SK-N-SH (cell line): ENCODE data around the gene FRMD5. TPM values are rescaled to one million over a fixed set of nuclear protein-coding genes. Genes with fewer than 3 reads are reported as not detected.

Experiments
- CTCF ChIA-PET: fragments of 300-600, 350-600 bp; formaldehyde crosslinking; extraction: SDS; loops from one replicate; lab custom pipeline; 2021; lab: Yijun Ruan, JAX
- POLR2A ChIA-PET: fragments of 350-600 bp; sonication (Branson Sonifier 250); formaldehyde crosslinking; extraction: SDS; loops from one replicate; lab custom pipeline; 2020; ENCODE audit warnings: antibody characterized with exemption, inconsistent platforms; lab: Yijun Ruan, JAX
- DNase-seq: peaks from one replicate; pipeline ENCODE4 v3.0.0; 2012
- H2AFZ ChIP-seq: fragments of 200-600 bp; sonication (generic); 2 replicates; pipeline ENCODE4 v1.8.1; 2016; ENCODE audit warnings: antibody characterized with exemption, mild to moderate bottlenecking, low read depth
- H3F3A ChIP-seq: fragments of 200-600 bp; sonication (generic); replicated peaks from 2 replicates; pipeline ENCODE3; 2016; ENCODE audit warnings: antibody characterized with exemption, mild to moderate bottlenecking; ENCODE audit not compliant: insufficient read depth
- H3K27ac ChIP-seq, 2 experiments: fragments of 200-500 bp in 1 of 2; fragments of 200-600 bp in 1 of 2; sonication (Bioruptor generic) in 1 of 2; sonication (generic), shearing (Covaris generic) in 1 of 2; 2 replicates each; pipeline versions ENCODE4 v1.5.1 to v1.6.1; 2014 to 2016; ENCODE audit warnings: low read depth in 2 of 2, inconsistent platforms in 1 of 2, low read length in 1 of 2, mild to moderate bottlenecking in 1 of 2, mixed read lengths in 1 of 2
- H3K27me3 ChIP-seq: fragments of 200-600 bp; sonication (generic), shearing (Covaris generic); 2 replicates; pipeline ENCODE4 v1.6.1; 2016; ENCODE audit warnings: mixed run types; ENCODE audit not compliant: insufficient read depth
- H3K36me3 ChIP-seq, 2 experiments: fragments of 200-500 bp in 1 of 2; fragments of 200-600 bp in 1 of 2; sonication (Bioruptor generic) in 1 of 2; sonication (generic) in 1 of 2; replicated peaks in 1 of 2; 2 replicates each; pipeline versions ENCODE3 to v1.5.1; 2014 to 2016; ENCODE audit warnings: low read length in 1 of 2, mild to moderate bottlenecking in 1 of 2; ENCODE audit not compliant: insufficient read depth in 2 of 2, control insufficient read depth in 1 of 2
- H3K4me1 ChIP-seq, 2 experiments: fragments of 200-500 bp in 1 of 2; fragments of 200-600 bp in 1 of 2; sonication (Bioruptor generic) in 1 of 2; sonication (generic), shearing (Covaris generic) in 1 of 2; 2 replicates each; pipeline versions ENCODE4 v1.5.1 to v1.6.1; 2014 to 2016; ENCODE audit warnings: low read depth in 1 of 2, low read length in 1 of 2, mixed run types in 1 of 2; ENCODE audit not compliant: insufficient read depth in 2 of 2, control insufficient read depth in 1 of 2
- H3K4me2 ChIP-seq: fragments of 200-600 bp; sonication (generic), shearing (Covaris generic); 2 replicates; pipeline ENCODE4 v1.6.1; 2017; ENCODE audit warnings: mixed run types
- H3K4me3 ChIP-seq, 2 experiments: fragments of 200-500 bp in 1 of 2; fragments of 200-600 bp in 1 of 2; sonication (Bioruptor generic) in 1 of 2; sonication (generic), shearing (Covaris generic) in 1 of 2; 2 replicates each; pipeline versions ENCODE4 v1.5.1 to v1.8.1; 2014 to 2016; ENCODE audit warnings: low read depth in 2 of 2, inconsistent platforms in 1 of 2, low read length in 1 of 2, mild to moderate bottlenecking in 1 of 2, mixed read lengths in 1 of 2, moderate library complexity in 1 of 2
- H3K79me2 ChIP-seq: fragments of 200-600 bp; sonication (generic); 2 replicates; pipeline ENCODE4 v1.8.1; 2017; ENCODE audit warnings: mild to moderate bottlenecking; ENCODE audit not compliant: insufficient read depth
- H3K9ac ChIP-seq: fragments of 200-600 bp; sonication (generic); 2 replicates; pipeline ENCODE4 v1.6.1; 2017; ENCODE audit warnings: mixed run types
- H3K9me2 ChIP-seq: fragments of 200-600 bp; sonication (generic); 2 replicates; pipeline ENCODE4 v1.6.1; 2017; ENCODE audit warnings: mixed run types
- H3K9me3 ChIP-seq: fragments of 200-600 bp; sonication (generic); 2 replicates; pipeline ENCODE4 v1.6.1; 2017; ENCODE audit warnings: mixed run types, mild to moderate bottlenecking, moderate library complexity
- H4K20me1 ChIP-seq: fragments of 200-600 bp; sonication (generic); 2 replicates; pipeline ENCODE4 v1.6.1; 2017; ENCODE audit warnings: mild to moderate bottlenecking, mixed run types; ENCODE audit not compliant: insufficient read depth
- CHD2 ChIP-seq: fragments of 150-350 bp; IDR thresholded peaks from 2 replicates; pipeline ENCODE4 v1.6.1; 2018; ENCODE audit warnings: low read length; ENCODE audit not compliant: partially characterized antibody
- EP300 ChIP-seq, 2 experiments: IDR thresholded peaks; 2 replicates each; pipeline versions ENCODE4 v1.4.0 to v1.6.1; 2012; ENCODE audit warnings: borderline replicate concordance in 1 of 2, low read depth in 1 of 2, low read length in 1 of 2
- EZH2phosphoT487 ChIP-seq: fragments of 200-600 bp; sonication (generic); IDR thresholded peaks from 2 replicates; pipeline ENCODE4 v1.6.1; 2017; ENCODE audit warnings: low read depth, mixed run types, mild to moderate bottlenecking, antibody characterized with exemption, moderate library complexity, borderline replicate concordance
- FOSL2 ChIP-seq: IDR thresholded peaks from 2 replicates; pipeline ENCODE4 v1.4.0; 2012; ENCODE audit warnings: low read depth, mild to moderate bottlenecking, moderate library complexity, borderline replicate concordance
- FOXJ3 ChIP-seq: sonication (generic); formaldehyde crosslinking; IDR thresholded peaks from 2 replicates; pipeline ENCODE4 v1.5.1; 2020; ENCODE audit warnings: mild to moderate bottlenecking, missing genetic modification reagents
- FOXM1 ChIP-seq: IDR thresholded peaks from 2 replicates; pipeline ENCODE4 v1.4.0; 2012; ENCODE audit warnings: low read depth, mild to moderate bottlenecking
- GABPA ChIP-seq: IDR thresholded peaks from 2 replicates; pipeline ENCODE4 v1.4.0; 2012; ENCODE audit warnings: low read depth, mild to moderate bottlenecking
- JUND ChIP-seq: IDR thresholded peaks from 2 replicates; pipeline ENCODE4 v1.4.0; 2012
- MXI1 ChIP-seq: IDR thresholded peaks from 2 replicates; pipeline ENCODE4 v1.6.1; 2012; ENCODE audit warnings: mild to moderate bottlenecking, low read depth, low read length, improper control_type of control experiment
- RFX5 ChIP-seq: IDR thresholded peaks from 2 replicates; pipeline ENCODE4 v1.6.1; 2012; ENCODE audit warnings: mild to moderate bottlenecking, improper control_type of control experiment, low read length
- RXRA ChIP-seq: IDR thresholded peaks from 2 replicates; pipeline ENCODE4 v1.4.0; 2012; ENCODE audit warnings: low read depth, mild to moderate bottlenecking, borderline replicate concordance
- SIN3A ChIP-seq: IDR thresholded peaks from 2 replicates; pipeline ENCODE4 v1.6.1; 2012; ENCODE audit warnings: low read depth, mild to moderate bottlenecking, low read length, moderate library complexity, borderline replicate concordance
- TAF1 ChIP-seq: IDR thresholded peaks from 2 replicates; pipeline ENCODE4 v1.6.1; 2012; ENCODE audit warnings: low read depth, mild to moderate bottlenecking, low read length, moderate library complexity, borderline replicate concordance
- TCF12 ChIP-seq: IDR thresholded peaks from 2 replicates; pipeline ENCODE4 v1.4.0; 2012
- TEAD4 ChIP-seq: IDR thresholded peaks from 2 replicates; pipeline ENCODE4 v1.4.0; 2012; ENCODE audit warnings: mild to moderate bottlenecking, borderline replicate concordance; ENCODE audit not compliant: insufficient read depth
- YY1 ChIP-seq: IDR thresholded peaks from 2 replicates; pipeline ENCODE4 v1.4.0; 2012; ENCODE audit warnings: low read depth, mild to moderate bottlenecking
- WGBS: methylation state at CpG from one replicate; pipeline ENCODE4 v1.1.6; 2017; ENCODE audit warnings: low lambda C conversion rate; 5-methylcytosine and 5-hydroxymethylcytosine counted together
- polyA plus RNA-seq, 3 experiments: library from polyadenylated mRNA; depleted of rRNA; stranded (reverse); fragments of >200 nt; gene quantifications; 2 replicates each; pipeline ENCODE4 v1.2.3, GENCODE V29; 2012
- TF ChIP-seq, protein P1 (sequence below): IDR thresholded peaks from 2 replicates; pipeline ENCODE4 v1.6.1; 2012; ENCODE audit warnings: mild to moderate bottlenecking, low read depth, low read length, moderate library complexity
- TF ChIP-seq, protein P2 (sequence below): fragments of 150-350 bp; IDR thresholded peaks from 2 replicates; pipeline ENCODE4 v1.6.1; 2016; ENCODE audit warnings: mild to moderate bottlenecking, low read depth, low read length
- TF ChIP-seq, protein P3 (sequence below): fragments of 200-600 bp; sonication (generic); IDR thresholded peaks from 2 replicates; pipeline ENCODE4 v1.6.1; 2017; ENCODE audit warnings: antibody characterized with exemption, mild to moderate bottlenecking, moderate library complexity
- TF ChIP-seq, protein P4 (sequence below): IDR thresholded peaks from 2 replicates; pipeline ENCODE4; 2012

Gene FRMD5
- polyA plus RNA-seq, 1 of the 3 experiments (the other 2 are of a cell fraction) = 24.8 TPM

DNA sequence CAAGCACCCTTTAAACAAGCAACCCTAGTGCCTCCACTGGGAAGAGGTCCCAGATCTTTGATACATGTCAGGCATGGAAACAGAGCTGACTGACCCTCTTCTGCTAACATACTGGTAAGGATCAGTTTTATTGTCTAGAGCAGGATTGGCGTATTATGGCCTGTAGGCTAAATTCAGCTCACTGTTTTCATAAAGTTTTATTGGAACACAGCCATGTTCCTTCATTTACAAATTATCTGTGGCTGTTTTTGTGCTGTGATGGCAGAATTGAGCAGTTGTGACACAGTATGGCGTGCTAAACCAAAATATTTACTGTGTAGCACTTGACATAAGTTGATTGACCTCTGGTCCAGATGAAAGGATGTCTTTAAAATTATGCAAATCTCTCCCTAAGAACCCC is 323.2 kb downstream of the FRMD5 start:
- no peak for DNase-seq
- H3K9ac ChIP-seq = no peak overlapping the region
- TF ChIP-seq, protein P1, sequence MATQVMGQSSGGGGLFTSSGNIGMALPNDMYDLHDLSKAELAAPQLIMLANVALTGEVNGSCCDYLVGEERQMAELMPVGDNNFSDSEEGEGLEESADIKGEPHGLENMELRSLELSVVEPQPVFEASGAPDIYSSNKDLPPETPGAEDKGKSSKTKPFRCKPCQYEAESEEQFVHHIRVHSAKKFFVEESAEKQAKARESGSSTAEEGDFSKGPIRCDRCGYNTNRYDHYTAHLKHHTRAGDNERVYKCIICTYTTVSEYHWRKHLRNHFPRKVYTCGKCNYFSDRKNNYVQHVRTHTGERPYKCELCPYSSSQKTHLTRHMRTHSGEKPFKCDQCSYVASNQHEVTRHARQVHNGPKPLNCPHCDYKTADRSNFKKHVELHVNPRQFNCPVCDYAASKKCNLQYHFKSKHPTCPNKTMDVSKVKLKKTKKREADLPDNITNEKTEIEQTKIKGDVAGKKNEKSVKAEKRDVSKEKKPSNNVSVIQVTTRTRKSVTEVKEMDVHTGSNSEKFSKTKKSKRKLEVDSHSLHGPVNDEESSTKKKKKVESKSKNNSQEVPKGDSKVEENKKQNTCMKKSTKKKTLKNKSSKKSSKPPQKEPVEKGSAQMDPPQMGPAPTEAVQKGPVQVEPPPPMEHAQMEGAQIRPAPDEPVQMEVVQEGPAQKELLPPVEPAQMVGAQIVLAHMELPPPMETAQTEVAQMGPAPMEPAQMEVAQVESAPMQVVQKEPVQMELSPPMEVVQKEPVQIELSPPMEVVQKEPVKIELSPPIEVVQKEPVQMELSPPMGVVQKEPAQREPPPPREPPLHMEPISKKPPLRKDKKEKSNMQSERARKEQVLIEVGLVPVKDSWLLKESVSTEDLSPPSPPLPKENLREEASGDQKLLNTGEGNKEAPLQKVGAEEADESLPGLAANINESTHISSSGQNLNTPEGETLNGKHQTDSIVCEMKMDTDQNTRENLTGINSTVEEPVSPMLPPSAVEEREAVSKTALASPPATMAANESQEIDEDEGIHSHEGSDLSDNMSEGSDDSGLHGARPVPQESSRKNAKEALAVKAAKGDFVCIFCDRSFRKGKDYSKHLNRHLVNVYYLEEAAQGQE = no peak
- TF ChIP-seq SIN3A (no peak), FOXM1 (no peak), YY1 (no peak), JUND (no peak), TCF12 (no peak), TEAD4 (no peak), FOSL2 (no peak), MXI1 (no peak), GABPA (no peak), RFX5 (no peak), RXRA (no peak), CHD2 (no peak), FOXJ3 (no peak), EZH2phosphoT487 (no peak), EP300 (IDR thresholded peaks at IDR 0.05; ENCODE audit: borderline replicate concordance in 1 of 2, low read depth in 1 of 2, low read length in 1 of 2) (no peak), TAF1 (no peak)
- TF ChIP-seq, protein P2, sequence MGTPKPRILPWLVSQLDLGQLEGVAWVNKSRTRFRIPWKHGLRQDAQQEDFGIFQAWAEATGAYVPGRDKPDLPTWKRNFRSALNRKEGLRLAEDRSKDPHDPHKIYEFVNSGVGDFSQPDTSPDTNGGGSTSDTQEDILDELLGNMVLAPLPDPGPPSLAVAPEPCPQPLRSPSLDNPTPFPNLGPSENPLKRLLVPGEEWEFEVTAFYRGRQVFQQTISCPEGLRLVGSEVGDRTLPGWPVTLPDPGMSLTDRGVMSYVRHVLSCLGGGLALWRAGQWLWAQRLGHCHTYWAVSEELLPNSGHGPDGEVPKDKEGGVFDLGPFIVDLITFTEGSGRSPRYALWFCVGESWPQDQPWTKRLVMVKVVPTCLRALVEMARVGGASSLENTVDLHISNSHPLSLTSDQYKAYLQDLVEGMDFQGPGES = no peak
- TF ChIP-seq, protein P3, sequence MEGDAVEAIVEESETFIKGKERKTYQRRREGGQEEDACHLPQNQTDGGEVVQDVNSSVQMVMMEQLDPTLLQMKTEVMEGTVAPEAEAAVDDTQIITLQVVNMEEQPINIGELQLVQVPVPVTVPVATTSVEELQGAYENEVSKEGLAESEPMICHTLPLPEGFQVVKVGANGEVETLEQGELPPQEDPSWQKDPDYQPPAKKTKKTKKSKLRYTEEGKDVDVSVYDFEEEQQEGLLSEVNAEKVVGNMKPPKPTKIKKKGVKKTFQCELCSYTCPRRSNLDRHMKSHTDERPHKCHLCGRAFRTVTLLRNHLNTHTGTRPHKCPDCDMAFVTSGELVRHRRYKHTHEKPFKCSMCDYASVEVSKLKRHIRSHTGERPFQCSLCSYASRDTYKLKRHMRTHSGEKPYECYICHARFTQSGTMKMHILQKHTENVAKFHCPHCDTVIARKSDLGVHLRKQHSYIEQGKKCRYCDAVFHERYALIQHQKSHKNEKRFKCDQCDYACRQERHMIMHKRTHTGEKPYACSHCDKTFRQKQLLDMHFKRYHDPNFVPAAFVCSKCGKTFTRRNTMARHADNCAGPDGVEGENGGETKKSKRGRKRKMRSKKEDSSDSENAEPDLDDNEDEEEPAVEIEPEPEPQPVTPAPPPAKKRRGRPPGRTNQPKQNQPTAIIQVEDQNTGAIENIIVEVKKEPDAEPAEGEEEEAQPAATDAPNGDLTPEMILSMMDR = no peak
- TF ChIP-seq, protein P4, sequence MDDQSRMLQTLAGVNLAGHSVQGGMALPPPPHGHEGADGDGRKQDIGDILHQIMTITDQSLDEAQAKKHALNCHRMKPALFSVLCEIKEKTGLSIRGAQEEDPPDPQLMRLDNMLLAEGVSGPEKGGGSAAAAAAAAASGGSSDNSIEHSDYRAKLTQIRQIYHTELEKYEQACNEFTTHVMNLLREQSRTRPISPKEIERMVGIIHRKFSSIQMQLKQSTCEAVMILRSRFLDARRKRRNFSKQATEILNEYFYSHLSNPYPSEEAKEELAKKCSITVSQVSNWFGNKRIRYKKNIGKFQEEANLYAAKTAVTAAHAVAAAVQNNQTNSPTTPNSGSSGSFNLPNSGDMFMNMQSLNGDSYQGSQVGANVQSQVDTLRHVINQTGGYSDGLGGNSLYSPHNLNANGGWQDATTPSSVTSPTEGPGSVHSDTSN = no peak
- no peak overlapping the region for H2AFZ ChIP-seq
- no peaks in the 10 kb centered on the region for H4K20me1 ChIP-seq
- H3K9me3 ChIP-seq = no peaks in the 10 kb centered on the region
- peaks cover 22% of the 10 kb centered on the region for H3F3A ChIP-seq
- no peak overlapping the region for H3K4me2 ChIP-seq
- H3K4me3 ChIP-seq = no peak overlapping the region
- H3K27ac ChIP-seq = no peak overlapping the region
- no peaks in the 10 kb centered on the region; a peak in 1 of 4 replicates for H3K4me1 ChIP-seq
- no peaks in the 10 kb centered on the region for H3K27me3 ChIP-seq
- WGBS = 88% methylated on average over 2 of the region's 2 CpGs
- H3K79me2 ChIP-seq = no peaks in the 10 kb centered on the region
- ChIA-PET POLR2A (no interaction called here), CTCF (interaction anchor here (0.5 to 3.0 kb wide), 25 partner anchors 11 to 866 kb away, joined by 3 to 27 read pairs (median 5); partner anchors contain the start of gene MFAP1)
- H3K36me3 ChIP-seq = peaks cover 57 to 70% of the 10 kb centered on the region in 2 experiments
- no peaks in the 10 kb centered on the region for H3K9me2 ChIP-seq
